NCI-H2227 treated with DMSO at 0.1 percent for 48 hours (cell line): Measurements from ENCODE around the gene ADD1.
"Not testable (repeated sequence)": the region's sequence is repeated elsewhere in the genome, so short reads cannot be mapped to it uniquely, and the experiment has no call there.

Experiments
- DNase-seq: peaks from one replicate; lab custom pipeline; 2025; lab: John Stamatoyannopoulos, UW

Gene ADD1

DNA sequence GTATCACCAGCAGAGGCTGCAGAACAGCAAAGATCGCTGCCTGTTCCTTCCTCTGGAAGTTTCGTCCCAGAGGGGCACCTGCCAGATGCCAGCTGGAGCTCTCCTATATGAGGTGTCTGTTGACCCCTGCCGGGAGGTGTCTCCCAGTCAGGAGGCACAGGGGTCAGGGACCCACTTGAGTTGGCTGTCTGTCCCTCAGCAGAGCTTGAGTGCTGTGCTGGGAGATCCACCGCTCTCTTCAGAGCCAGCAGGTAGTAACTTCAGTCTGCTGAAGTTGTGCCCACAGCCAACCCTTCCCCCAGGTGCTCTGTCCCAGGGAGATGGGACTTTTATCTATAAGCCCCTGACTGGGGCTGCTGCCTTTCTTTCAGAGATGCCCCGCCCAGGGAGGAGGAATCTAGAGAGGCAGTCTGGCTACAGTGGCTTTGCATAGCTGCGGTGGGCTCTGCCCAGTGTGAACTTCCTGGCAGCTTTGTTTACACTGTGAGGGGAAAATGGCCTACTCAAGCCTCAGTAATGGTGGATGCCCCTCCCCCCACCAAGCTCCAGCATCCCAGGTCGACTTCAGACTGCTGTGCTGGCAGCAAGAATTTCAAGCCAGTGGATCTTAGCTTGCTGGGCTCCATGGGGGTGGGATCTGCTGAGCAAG is 78.9 kb downstream of the ADD1 start:
- not testable (repeated sequence) for DNase-seq

DNA sequence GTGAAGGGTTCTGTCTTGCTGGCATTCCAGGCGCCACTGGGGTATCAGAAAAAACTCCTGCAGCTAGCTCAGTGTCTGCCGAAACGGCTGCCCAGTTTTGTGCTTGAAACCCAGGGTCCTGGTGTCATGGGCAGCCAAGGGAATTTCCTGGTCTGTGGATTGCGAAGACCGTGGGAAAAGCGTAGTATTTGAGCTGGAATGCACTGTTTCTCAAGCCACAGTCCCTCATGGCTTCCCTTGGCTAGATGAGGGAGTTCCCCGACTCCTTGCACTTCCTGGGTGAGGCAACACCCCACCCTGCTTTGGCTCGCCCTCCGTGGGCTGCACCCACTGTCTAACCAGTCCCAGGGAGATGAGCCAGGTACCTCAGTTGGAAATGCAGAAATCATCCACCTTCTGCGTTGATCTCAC is 79.5 kb downstream of the ADD1 start:
- DNase-seq = no peak

DNA sequence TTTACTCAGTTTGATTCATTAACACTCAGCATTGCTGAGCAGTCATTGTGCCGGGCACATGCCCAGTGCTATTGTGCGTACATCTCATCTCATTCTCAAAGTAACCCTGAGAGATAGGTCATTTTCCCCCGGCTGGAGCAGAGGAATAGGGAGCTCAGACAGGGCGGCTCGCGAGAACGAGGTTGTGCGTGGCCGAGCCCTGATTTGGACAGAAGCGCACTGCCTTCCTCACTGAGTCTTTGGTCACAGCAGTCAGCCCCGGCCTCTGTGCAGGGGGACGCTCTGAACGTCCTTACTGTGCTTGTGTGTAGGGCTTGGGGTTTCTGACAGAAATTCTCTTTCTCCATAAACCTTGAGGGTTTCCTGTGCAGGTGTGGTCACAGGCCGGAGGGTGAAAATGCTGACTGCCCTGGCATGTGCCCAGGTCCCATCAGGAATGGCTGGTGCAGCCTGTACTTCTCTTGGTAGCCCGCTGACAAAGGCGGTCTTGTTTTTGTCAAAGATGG is 80.1 kb downstream of the ADD1 start:
- no peak for DNase-seq

DNA sequence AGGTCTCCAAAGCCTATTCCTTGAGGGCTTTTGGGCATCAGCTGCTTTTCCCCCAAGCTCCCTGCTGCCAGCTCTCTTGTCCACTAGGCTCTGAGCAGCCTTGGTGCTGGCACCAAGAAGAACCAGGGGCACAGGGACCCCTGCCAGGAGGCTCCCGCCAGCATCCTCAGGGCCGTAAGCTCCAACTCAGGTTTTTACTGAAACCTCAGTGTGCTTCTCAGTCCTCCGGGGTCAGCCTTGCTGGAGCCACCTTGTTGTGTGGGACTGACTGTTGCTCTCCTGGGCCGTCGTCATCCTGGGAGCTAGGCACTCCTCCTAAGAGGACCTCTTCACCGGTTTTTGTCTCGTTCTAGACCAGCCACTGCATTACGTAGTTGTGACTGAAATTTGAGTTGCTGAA is 80.6 kb downstream of the ADD1 start:
- DNase-seq = no peak

DNA sequence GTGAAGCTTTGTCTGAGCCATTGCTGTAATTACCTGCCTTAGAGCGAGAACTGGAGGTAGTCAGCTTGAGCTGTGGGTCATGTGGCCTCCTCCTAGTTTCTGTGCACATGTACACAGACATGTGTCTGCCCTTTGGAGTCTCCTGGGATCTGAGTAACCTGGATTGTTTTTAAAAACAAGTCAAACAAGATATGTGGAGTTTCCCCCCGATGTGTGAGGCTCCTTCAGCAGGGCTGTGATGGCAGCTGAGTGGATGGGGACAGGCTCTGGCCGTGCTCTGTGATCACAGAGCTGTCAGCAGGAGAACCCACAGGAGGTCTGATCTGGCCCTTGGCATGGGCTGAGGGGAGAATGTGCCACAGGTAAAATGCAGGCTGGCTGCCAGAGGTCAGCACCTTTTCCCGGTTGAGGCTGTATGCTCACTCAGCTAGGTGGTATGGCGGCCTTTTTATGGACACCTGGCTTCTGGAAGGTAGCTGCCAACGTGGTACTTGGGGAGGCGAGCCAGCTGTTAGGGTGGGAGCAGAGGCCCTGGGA is 81.2 kb downstream of the ADD1 start:
- peak; percentile 4 for DNase-seq

DNA sequence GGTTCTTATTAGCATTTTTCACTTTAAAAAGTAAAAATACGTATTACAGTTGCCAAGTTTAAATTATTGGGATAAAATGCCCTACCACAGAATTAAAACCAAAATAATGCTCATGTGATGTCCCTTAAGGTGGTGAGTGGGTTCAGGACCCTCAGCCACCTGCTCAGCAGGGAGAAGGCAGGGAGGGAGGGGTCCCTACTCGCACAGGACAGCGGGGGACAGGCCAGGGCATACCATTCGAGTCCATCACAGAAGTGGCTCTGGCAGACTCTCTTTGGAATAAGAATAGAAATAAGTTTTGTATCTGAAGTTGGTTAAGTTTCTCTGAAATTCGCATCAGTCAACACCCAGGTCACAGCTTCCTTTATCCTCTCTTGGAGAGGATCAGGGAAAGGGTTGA is 81.9 kb downstream of the ADD1 start:
- no peak for DNase-seq

DNA sequence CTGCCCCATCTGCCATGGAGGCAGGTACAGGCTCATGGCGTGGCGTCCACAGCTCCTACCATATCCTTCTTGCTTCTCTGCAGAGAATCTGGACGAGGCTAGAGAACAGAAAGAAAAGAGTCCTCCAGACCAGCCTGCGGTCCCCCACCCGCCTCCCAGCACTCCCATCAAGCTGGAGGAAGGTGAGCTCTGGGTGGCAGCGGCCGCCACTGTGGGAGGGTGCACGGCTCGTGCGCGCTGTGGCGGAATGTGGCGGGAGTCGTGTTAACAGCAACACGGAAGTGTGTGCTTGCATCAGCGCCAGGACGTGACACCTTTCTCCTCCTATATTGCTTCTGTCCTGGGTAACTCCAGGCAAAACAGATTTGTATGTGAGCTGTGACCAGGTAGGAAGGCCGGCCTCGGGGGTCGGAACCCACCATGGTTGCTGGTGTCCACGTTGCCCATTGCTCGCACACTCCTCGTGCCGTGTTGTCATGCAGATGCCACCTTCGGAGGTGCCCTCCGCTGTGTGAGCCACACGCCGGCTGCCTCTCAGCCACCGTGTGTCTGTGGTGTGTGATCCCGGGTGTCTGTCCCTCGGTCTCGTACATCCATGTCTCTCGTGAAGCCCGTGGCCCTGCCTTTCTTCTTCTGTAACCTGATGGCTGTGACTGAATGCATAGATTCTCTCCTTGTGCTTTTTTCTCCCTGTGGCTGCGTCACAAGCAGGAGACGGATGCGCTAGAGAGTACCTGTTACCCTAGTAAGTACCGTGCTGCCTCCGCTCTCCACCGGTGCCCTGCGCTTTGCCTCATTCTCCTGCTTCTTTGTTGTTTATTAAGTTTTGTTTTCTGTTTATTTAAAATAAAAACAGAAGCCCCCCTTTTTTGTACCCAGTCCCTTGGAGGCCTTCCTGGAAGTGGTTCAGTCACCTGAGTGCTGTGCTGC is 82.6 kb downstream of the ADD1 start:
- no peak for DNase-seq

DNA sequence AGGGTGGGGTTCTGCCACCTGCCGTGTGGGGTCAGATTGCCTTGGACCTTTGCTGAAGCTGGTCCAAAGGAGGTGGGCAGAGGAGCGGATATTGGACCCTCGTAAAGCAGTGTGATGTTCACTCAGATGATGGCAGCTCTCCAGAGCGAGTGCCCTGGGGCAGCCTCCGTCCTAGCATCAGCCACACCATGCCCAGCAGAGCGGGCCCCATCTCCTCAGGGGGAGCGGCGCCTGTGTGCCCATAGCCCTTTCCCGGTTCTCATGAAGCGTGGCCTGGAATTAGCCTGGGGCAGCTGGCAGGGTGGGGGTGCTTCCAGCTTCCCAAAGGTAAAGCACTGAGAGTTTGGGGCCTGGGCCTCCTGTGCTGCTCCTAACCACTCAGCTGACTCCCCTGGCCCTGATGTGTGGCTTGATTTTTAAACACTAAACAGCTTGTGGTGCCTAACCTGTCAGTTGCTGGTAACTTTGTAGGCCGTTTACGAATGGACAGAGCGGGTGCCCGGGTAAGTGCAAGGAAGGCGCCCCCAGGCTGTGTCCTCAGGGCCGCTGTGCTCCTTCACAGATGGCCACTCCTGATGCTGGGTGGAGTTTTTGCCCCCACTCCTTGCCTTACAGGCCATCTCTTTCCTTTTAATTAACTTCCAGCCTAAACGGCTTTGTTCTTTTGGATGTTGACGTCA is 83.5 kb downstream of the ADD1 start:
- no peak for DNase-seq

DNA sequence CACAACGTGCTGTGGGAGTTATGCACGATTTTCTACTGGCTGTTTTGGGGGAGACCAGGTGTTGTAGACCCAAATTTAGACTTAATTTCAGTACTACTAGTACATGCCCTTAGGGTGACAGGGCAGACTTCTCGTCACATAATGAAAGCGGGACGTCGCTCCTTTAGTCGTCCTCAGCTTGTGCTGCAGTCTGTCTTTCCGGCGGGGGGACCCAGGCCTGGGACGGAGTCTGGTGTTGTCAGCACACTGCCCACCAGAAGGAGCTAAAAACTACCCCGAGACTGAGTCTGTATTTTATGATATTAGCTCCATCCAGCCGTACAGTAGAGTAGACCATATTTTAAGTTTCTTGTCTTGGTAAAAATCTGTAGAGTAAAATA is 84.0 kb downstream of the ADD1 start:
- no peak for DNase-seq

DNA sequence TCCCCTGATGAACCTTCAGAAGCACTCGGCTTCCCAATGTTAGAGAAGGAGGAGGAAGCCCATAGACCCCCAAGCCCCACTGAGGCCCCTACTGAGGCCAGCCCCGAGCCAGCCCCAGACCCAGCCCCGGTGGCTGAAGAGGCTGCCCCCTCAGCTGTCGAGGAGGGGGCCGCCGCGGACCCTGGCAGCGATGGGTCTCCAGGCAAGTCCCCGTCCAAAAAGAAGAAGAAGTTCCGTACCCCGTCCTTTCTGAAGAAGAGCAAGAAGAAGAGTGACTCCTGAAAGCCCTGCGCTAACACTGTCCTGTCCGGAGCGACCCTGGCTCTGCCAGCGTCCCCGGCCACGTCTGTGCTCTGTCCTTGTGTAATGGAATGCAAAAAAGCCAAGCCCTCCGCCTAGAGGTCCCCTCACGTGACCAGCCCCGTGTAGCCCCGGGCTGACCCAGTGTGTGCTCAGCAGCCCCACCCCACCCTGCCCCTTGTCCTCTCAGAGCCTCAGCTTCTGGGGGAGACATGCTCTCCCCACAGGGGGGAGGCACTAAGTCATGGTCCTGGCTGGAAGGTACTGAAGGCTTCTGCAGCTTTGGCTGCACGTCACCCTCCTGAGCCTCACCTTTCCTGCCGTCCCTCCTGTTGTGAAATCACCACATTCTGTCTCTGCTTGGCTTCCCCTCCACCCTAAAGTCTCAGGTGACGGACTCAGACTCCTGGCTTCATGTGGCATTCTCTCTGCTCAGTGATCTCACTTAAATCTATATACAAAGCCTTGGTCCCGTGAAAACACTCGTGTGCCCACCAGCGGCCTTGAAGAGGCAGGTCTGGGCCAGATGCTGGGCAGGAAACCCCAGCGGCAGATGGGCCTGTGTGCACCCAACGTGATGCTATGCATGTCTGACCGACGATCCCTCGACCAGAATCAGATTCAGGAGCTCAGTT is 84.9 kb downstream of the ADD1 start:
- no peak for DNase-seq

DNA sequence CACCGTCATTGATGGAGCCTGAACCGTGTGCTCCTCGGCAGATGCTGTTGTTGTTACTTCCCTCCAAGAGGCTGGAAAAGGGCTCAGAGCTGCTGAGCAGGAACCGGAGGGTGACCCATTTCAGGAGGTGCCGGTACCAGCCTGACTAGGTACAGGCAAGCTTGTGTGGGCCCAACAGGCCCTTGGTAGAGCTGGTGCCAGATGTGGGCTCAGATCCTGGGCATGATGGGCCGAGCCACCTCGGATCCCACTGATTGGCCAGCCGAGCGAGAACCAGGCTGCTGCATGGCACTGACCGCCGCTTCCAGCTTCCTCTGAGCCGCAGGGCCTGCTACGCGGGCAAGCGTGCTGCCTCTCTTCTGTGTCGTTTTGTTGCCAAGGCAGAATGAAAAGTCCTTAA is 85.8 kb downstream of the ADD1 start:
- DNase-seq = no peak

DNA sequence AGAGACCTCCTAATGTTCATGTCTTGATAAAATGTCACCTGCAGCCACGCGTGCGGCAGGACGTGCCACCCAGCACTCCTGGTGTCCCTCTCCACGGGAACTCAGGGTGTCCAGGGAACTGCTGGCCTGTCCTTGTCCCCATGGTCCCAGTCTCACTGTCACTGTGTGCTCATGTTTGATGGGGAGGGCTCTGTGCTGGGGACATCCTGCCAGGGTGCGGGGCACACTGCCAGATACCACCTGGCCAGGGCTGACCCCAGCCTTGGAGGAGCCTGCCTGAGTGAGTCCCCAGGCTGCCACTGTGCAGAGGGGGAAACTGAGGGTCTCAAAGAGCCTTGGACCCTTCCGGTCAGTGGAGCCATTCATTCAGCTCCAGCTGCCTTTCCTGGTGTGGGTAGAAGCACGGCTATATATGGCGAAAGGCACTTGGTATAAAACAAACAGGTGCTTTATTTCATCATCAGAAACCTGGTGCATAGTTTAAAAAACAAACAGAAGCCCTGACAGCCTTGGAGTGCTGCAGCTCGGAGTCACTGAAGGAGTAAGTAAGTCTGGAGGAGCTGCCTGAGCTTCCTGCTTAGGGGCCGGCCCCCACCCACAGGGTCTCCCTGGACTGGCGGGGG is 86.6 kb downstream of the ADD1 start:
- no peak for DNase-seq

DNA sequence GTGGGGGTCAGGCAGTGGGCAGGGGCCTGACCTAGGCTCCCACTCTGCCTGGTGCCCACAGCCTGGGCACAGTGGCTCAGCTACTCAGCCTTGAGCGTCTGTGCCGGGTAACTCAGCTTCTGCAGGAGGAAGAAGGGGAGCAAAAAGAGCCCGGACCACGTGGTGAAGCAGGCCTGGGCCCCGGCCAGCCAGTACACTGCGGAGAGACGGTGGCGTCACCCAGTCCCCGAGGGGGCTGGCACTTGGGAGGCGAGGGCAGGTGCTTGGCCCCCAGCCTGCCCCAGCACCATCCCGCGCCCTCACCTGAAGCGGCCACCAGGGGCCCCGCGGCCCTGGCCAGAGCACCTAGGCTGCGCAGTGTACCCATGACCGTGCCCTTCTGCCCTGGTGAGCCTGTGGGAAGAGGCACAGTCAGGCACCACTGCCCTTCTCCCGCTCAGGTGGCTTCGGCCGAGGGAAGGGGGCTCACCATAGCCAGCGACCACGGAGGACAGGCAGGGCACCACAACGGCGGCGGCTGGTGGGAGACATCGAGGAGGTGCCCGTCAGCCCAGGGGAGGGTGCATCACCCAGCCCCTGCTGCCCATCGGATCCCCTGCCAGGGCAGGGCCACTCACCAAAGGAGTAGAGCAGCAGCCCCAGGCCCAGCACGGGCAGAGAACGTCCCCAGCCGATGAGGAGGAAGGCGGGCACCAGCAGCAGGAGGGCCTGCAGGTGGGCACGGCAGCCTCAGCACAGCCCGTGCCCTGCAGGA is 87.3 kb downstream of the ADD1 start:
- no peak for DNase-seq

DNA sequence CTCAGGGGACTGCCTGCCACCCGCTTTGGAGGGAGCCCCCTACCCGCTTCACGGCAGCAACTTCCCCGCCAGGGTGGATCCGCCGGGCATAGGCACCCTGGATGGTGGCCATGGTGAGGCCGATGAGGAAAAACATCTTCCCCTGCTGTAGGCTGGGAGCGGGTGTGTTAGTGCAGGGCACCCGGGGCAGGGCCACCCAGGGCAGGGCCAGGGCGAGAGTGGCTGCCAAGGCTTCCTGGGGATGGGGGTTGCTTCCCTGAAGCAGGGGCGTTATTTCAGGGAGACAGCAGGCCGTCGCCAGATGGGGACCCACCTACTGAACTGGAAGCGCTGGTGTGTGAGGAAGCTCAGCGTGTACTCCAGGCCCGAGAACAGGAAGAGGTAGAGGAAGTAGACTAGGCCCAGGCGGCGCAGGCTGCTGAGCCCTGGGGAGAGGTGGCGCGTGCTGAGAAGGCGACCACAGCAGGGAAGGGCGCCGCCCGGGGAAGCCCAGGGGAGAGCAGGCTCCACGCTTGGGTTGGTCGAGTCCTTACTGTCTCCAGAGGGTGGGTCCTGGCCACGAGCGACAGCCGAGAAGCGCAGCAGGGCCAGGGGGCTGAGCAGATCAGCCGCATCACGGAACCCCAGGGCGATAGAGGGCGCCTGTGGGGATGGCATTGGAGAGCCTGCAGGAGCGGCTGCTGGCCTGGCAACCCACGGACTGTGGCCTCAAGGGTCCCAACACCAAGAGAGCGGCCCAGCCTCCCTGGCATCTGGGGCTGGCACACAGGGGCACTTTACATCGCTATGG is 88.1 kb downstream of the ADD1 start:
- DNase-seq = no peak

DNA sequence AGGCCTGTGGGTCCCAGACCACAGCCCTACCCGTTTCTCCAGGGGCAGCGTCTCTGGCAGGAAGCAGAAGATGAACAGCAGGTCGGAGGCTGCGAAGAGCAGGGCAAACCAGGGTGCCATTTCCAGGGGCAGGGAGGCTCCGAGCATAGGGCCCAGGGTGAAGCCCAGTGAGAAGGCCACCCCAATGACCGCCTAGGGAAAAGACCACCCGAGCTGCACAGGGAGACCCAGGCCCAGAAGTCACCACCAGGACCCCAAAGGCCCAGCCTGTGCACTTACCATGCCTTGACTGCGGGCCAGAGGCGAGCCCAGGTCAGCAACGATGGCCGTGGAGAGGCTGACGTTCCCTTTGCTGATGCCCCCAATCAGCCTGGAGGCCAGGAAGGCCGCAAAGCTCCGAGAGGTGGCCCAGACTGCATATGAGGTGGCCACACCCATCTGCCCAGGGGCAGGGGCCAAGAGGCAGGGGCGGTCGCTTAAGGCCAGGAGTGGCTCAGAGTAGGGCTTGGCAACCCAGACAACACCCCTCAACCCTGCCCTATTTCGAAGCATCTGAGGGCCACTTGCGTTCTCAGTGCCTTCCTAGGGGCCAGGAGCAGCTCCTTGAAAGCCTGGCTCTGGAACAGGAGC is 88.8 kb downstream of the ADD1 start:
- DNase-seq = no peak

DNA sequence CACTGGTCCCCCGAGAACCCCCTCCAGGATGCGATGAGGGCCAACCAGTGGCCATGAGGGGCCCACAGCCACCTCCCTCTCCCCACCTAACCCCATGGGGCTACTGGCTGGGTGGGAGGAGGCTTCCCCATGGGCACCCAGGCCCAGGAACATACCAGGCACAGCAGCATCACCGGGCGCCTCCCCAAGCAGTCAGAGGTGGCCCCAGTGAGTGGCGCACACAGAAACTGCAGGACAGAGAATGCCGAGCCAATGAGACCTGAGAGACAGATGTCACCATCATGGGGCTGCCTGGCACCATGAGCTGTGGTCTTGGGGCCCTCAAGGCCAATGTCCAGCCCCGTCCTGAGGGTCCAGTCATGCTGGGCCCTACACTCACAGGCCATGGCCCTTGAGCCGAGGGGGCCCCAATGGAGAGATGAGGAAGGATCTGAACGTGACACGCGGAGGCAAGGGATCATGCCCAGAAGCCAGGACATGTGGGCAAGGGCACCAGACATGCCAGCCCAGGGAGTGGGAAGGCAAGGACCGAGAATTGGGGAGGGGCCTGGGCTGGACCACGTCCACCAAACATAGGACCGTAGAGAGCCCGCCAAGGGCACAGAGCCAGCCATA is 89.4 kb downstream of the ADD1 start:
- DNase-seq = no peak

DNA sequence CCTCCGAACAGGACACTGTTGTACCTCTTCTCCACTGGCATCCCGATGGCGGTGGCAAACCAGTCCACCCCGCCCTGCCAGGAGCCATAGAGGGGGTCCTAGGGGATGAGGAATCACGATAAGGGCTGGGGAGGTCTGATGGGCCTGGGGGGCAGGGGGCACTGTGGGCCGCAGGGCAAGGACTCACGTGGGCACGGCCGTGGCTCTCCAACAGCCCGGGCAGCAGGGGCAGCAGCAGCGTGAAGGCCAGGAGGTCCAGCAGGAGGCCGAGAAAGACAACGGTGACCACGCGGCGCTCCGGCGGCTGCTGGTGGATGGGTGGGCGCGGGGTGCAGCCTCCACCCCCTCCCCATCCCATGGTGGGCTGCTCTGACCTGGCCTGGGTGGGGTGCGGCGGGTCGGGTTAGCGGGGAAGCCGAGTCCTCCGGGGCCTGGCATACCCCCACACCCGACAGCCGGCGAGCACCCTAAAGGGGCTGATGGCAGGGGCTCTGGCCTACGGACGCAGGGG is 90.0 kb downstream of the ADD1 start:
- no peak for DNase-seq
